Hippocampal formation (tissue), 2 donors: ENCODE results near the gene ARID3C.

Experiments
- DNase-seq, 2 donors: peaks; one replicate each; lab custom pipeline; 2025; lab: John Stamatoyannopoulos, UW

Gene ARID3C

DNA sequence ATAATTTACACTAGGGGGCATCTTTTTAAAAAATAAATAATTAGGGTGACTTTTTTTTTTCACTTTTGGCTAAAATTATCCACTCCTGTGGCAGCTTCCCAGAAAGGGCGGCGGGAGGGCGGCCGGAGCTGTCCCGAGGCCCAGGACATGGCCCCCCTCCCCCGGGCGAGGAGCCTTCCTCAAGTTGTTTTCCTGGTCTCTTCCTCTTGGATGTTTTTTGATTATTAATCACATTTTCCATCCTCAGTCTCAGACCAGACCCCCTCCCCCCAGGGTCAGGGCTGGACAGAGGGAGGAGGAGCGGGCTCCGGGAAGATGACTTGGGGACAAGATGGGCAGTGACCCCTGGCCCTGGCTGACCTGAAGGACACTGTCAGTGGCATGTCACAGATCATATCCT is 34.7 kb downstream of the ARID3C start:
- no peak for DNase-seq

DNA sequence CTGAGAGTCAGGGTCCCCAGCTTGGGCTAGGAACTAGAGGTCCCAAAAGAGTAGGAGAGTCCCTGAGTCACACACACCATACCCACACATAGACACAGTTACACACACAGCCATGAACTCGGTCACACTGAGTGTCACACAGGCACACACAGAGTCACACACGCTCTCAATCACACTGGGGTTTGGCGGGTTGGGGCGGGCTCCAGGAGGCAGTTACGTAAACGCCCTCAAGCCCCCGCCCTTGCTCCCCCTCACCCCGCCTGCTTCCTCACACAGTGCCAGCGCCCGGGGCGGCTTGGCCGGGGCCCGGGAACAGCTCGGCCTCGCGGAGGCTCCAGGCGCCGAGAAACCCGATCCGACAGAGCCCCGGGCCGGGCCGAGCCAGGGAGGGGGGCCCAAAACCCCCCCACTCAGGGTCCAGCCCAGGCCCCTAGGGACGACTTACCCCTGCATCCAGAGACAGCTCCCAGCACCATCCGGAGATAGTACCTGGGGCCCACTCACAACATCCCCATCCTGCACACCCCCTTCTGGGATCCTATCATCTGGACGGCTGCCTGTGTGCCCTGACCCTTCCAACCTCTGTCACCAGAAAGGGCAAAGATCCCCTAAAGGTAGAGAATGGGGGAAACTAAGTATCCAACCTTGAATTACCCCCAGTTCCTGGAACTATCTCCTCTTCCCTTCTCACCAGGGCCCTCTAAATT is 35.8 kb downstream of the ARID3C start:
- peak; percentile 38 to 46 for DNase-seq

DNA sequence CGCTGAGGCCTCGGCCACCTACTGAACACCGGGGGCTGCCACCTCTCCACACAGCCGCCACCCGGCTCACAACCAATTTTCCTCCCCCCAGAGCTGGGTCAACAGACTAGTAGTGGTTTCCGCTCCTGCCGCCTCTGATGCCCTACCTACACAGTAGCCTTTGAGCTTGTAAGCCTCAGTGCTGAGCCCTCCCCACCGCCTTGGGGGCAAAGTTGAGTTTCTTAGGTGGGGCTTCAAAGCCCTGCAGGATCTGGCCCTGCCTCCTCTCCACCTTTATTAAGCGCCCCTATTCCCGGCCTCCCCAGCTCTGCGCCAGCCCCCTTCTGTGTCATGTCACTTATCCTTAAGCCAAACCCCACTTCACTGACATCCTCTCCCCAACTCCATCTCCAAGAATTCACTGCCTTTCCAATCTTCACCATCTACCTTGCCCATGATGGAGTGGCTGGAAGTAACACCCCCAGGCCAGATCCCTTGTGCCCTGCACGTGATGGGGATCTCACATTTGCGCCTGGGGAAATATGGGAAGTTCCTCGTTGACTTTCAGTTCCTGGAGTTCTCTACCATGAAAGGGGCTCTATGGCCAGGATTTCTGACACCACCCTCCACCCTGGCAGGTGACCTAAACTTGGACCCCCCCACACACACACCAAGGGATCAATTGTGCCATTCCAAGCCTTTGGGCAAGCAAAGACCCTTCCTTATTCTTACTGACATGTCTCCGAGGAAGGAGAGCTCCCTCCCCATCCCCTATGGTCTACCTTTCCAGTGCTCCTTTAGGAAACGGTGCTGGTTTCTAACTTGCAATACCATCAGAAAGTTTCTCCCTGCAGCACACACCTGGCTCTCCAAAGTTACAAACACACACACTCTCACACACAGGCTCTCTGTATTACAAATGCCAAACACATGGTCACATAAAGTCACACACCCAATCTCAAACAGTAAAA is 36.7 kb downstream of the ARID3C start:
- DNase-seq = no peak

GRCh38 chr9:34591248-34591916 is 37.5 kb downstream of the ARID3C start:
- DNase-seq = peak; percentile 57 to 80

DNA sequence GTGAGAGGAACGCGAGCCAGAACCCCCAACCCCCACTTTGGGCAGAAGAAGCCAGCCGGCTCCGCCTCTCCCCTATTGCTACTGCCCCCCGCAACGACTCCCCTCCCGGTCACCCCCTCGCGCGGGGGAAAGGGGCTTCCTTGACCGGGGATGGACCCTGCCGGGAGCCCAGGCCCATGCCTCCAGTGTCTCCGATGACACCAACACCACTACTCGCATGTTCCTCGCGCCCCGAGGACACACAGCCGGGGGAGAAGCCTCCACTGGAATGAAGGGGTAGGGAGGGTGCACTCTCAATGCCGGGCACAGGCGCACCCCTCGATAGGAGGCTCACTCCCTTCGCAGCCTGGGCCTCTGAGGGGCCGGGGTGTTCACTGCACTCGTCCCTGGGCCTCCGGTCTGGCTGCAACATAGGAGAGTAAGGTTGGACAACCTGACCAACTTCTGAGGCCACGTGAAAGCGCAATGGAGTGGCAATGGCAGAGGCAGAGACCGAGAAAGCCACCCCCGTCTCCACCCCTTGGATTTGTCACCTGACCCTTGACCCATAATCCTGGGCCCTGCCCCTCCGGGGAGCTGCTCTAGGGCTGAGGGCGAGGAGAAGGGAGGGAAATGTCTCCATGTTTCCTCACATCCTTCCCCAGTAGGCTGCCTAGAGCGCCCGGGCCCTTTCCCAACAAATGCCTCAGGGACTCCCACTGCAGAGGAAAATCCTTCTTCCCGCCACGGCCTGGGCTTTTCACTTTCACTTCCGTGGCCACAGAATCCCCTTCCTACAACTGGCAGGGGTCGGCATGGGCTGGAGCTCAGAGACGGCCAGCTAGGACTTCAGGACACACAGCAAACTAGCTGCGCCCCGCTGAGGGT is 38.3 kb downstream of the ARID3C start:
- DNase-seq = no peak

DNA sequence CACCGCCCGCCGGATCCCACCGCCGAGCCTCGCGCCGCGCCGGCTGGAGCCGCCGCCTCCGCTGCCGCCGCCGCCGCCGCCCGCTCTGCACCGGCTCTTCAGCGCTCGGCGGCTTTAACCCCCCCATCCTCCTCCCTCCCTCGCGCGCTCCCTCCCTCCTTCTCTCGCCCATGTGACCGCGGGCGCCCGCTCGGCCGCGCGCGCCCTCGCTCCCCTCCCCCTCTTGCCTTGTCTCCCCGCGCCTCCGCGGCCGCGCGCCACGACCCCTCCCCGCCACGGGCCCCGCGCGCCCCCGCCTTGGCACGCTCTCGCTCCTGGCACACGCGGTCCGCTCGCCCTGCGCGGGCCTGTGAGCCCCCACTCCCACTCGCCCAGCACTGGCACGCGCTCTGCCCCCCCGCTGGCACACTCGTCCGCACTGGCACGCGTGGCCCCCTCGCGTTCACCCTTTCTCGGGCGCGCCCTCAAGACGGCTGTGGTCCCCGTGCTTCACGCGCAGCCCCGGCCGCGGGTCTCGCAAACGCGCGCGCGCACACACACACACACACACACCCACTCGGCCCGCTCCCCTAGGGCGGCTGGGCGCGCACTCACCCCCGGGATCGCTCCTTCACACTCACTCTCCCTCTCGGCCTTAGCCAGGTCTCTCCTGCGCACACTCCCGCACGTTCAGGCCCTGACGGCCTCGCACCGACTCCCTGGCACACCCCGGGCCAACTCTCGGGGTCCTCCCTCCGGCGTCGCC is 39.1 kb downstream of the ARID3C start, which contains the start of gene CNTFR:
TSS of gene CNTFR (minus strand) at position 89 of the 745 bp plus-strand sequence. CDS start 20,743 bp downstream, outside the sequence.
- DNase-seq = peak; percentile 54

- no peak for DNase-seq
Measured at GRCh38 chr9:34588671-34589635, 39.9 kb downstream of the ARID3C start.

- no peak for DNase-seq
Measured at GRCh38 chr9:34587271-34587670, 41.6 kb downstream of the ARID3C start.

GRCh38 chr9:34585946-34586669 is 42.8 kb downstream of the ARID3C start:
- DNase-seq = no peak

GRCh38 chr9:34584970-34585369 is 43.9 kb downstream of the ARID3C start:
- DNase-seq = no peak

DNA sequence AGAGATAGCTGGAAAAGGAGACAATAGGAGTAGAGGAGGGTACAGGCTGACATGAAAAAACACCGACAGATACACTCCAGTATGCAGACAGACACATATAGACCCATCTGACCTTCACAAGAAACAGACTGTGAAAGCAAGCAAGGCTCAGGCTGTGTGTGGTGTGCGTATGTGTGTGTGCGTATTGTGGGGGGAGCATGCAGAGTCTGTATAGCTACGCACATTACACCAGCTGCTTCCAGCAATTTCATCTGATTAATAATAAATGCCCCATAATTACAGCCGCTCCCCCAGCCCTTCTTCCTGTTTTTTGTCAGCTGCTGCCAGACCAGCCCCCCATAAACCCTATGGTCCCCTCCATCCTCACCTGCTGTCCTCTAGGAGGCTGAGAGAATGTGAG is 46.1 kb downstream of the ARID3C start:
- no peak for DNase-seq

DNA sequence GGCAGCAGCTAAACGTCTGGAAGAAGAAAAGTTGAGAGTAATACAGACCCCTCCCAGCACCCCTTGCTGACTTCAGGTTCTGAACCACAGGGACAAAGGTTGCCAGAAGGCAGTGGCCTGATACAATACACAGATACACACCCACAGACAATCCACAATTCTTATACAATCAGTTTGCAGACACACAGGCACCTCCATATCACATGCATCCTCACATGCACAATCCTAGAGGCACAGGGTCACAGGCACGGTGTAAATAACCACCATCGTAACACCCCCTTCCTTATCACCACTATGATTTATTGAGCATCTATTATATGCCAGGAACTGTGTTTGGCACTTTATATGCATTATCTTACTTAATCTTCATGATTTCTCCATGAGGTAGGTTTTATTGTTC is 47.5 kb downstream of the ARID3C start:
- DNase-seq = no peak

DNA sequence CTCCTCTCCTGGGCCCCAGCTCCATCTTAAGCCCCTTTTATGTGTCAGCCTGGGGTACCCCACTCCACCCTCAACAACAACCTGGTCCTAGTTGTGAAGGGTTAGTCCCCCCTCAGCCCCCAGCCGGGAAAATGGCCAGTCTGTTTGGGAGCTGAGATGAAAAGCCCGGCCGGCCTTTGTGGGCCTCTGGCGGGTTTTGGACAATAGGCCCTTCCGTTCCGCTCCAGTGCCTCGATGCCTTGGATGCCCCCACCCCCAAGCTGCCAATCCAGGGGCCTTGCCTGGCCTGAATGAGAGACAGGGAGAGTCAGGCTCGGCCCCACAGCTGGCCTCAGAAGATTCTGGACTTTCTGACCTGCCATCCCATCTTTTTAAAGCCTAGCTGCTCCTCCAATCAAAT is 48.5 kb downstream of the ARID3C start:
- DNase-seq = peak in 1 of 2 donors; percentile 26

- DNase-seq = no peak
Measured at GRCh38 chr9:34579808-34580163, 49.1 kb downstream of the ARID3C start.

- DNase-seq = no peak
Measured at GRCh38 chr9:34579104-34579807, 49.6 kb downstream of the ARID3C start.

DNA sequence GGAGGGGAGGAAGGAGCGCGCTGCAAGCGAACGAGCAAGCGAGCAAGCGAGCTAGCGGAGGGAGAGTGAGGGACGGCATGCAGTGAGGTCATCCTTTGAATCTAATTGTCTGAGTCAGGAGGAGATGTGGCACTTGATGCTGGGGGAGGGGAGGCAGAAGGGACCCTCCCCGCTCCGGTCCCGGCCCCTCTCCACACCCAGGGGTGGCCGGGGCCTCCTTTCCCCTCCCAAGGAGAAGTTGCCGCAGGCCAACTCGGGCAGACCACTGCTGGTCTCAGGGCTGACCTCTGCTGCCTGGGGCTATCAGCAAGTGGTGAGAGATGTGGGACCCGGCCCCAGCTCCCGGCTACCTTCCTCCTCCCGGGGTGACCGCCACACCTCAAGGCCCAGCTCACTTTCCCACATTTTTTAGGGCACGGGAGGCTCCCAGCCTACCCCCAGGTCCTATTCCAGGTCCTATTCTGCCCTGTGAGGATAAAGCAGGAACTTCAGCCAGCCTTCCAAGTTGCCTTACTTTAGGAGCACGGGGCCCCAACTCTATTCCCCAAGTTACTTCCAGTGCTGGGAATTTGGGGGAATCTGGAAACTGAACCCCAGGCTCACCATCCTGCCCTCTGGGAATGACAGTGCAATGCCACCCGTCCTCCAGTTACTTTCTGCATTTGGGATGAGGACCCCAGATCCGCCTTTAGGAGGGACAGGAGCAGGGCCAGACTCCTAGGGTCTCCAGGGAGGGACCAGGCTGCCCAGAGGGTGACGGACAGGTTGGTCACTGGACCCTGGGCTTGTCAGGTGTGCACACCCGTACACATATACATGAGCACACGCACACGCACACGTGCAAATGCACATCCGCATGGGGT is 50.4 kb downstream of the ARID3C start:
- no peak for DNase-seq
